Measurements from ENCODE around the gene C12orf43. TPM values are rescaled to one million over a fixed set of nuclear protein-coding genes. Genes with fewer than 3 reads are reported as not detected.

C12orf43 gene
- total RNA-seq, 1 experiment from 2014 or later: 25.7 TPM

DNA sequence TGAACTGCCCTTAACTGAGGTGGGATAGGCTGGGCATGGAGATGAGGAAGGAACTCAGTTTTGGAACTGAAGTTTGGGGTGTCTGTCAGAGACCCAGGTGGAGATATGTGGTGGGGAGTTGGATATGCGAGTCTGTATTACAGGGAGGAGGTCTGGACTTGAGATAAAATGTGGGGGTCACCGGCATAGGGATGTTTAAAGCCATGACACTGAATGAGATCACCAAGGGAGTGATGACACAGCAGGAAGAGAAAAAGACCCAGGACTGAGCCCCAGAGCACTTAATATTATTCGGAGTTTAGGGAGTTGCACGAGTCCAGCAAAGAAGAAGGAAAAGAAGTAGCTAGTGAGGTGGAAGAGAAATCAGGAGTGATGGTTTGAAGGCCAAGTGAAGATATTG lies 26.8 kb upstream of the C12orf43 start:
- H2BK12ac ChIP-seq (ENCODE audit: insufficient read length, low read depth, low read length): no peak overlapping the region
- H3K4me1 Mint-ChIP-seq: 0 out of 4 replicates have a peak, but pooled peaks cover 0 to 2% of the 10 kb centered on the region in 2 experiments
- WGBS (ENCODE audit: extremely low coverage, insufficient read length, low lambda C conversion rate): no CpG with 5 or more reads among the region's 4 CpGs
- no peaks in the 10 kb centered on the region for H3K4me1 ChIP-seq (ENCODE audit: insufficient read depth, low read length)
- H3K9me3 Mint-ChIP-seq: no peaks in the 10 kb centered on the region; a peak in 1 of 5 replicates
- peaks cover 35% of the 10 kb centered on the region for H3K27me3 Mint-ChIP-seq (ENCODE audit: low read depth)
- H3K4me3 Mint-ChIP-seq: no peak overlapping the region
- no peak overlapping the region for H4K8ac ChIP-seq (replicated peaks; ENCODE audit: insufficient read length, low read depth, low read length)
- no peak overlapping the region for H3K23ac ChIP-seq (ENCODE audit: insufficient read length, low read depth, low read length)
- no peak overlapping the region for H3K14ac ChIP-seq (ENCODE audit: insufficient read depth, low read length)
- no peak overlapping the region for H4K5ac ChIP-seq (ENCODE audit: insufficient read length, low read depth, low read length)
- H3T11ph ChIP-seq (ENCODE audit: low read length): no peak overlapping the region
- no peak overlapping the region for H4K91ac ChIP-seq (ENCODE audit: insufficient read length, low read depth, low read length)
- no peak overlapping the region for H3K27ac ChIP-seq (ENCODE audit: insufficient read length, low read depth, low read length)
- H2AK5ac ChIP-seq (ENCODE audit: insufficient read length, low read length): no peak overlapping the region
- H2BK20ac ChIP-seq (ENCODE audit: low read depth, low read length, poor library complexity, severe bottlenecking): no peak overlapping the region
- no peak overlapping the region for H3K4ac ChIP-seq (ENCODE audit: low read depth, low read length)
- no peaks in the 10 kb centered on the region for H3K79me2 ChIP-seq (ENCODE audit: insufficient read depth, low read length)
- no peaks in the 10 kb centered on the region for H3K9me3 ChIP-seq (ENCODE audit: control insufficient read depth, low read depth, low read length)
- no peak overlapping the region; the same call in 1 of the 2 replicates for H2BK15ac ChIP-seq (ENCODE audit: low read depth, low read length)
- no peak overlapping the region for H3K4me2 ChIP-seq (ENCODE audit: insufficient read depth, insufficient read length, low read length)
- TF ChIP-seq, protein P1, sequence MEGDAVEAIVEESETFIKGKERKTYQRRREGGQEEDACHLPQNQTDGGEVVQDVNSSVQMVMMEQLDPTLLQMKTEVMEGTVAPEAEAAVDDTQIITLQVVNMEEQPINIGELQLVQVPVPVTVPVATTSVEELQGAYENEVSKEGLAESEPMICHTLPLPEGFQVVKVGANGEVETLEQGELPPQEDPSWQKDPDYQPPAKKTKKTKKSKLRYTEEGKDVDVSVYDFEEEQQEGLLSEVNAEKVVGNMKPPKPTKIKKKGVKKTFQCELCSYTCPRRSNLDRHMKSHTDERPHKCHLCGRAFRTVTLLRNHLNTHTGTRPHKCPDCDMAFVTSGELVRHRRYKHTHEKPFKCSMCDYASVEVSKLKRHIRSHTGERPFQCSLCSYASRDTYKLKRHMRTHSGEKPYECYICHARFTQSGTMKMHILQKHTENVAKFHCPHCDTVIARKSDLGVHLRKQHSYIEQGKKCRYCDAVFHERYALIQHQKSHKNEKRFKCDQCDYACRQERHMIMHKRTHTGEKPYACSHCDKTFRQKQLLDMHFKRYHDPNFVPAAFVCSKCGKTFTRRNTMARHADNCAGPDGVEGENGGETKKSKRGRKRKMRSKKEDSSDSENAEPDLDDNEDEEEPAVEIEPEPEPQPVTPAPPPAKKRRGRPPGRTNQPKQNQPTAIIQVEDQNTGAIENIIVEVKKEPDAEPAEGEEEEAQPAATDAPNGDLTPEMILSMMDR (conservative IDR thresholded peaks at IDR 0.05): no peak
- H3K79me1 ChIP-seq (ENCODE audit: insufficient read depth, low read depth, low read length, poor library complexity, severe bottlenecking): no peaks in the 10 kb centered on the region
- H2BK5ac ChIP-seq (ENCODE audit: insufficient read length, low read length): no peak overlapping the region
- H3K18ac ChIP-seq (ENCODE audit: insufficient read length, low read depth, low read length): no peak overlapping the region
- H3K36me3 Mint-ChIP-seq (ENCODE audit: insufficient read depth in 1 of 3, low read depth in 3 of 3): no peaks in the 10 kb centered on the region
- no peak overlapping the region for H2BK120ac ChIP-seq (ENCODE audit: low read depth, low read length, poor library complexity, severe bottlenecking)
- DNase-seq: no peak
- no peak overlapping the region for H3K27ac Mint-ChIP-seq
- H3K27me3 ChIP-seq (ENCODE audit: insufficient read depth, low read length): no peaks in the 10 kb centered on the region
- H3K56ac ChIP-seq (ENCODE audit: insufficient read length, low read depth, low read length): no peak overlapping the region
- no peaks in the 10 kb centered on the region for H3K23me2 ChIP-seq (ENCODE audit: insufficient read length, low read depth, low read length, poor library complexity, severe bottlenecking)
- no peak overlapping the region for H3K9ac ChIP-seq (ENCODE audit: extremely low read depth, insufficient read length, low read length)
- no peak overlapping the region for H2AFZ ChIP-seq (ENCODE audit: low read length)
- H4K20me1 ChIP-seq (ENCODE audit: control insufficient read depth, insufficient read depth, insufficient read length): no peaks in the 10 kb centered on the region
